ENCODE results near the gene UNC119.

UNC119 gene

GRCh38 chr17:28569446-28569845 is 17.0 kb upstream of the UNC119 start:
- H3K27ac ChIP-seq = no peak overlapping the region
- DNase-seq (ENCODE audit: low spot score) = no peak
- TF ChIP-seq CTCF (conservative IDR thresholded peaks at IDR 0.05; ENCODE audit: low read depth) = no peak
- ChIA-PET CTCF (interaction anchor here (0.6 kb wide), 1 partner anchor 21 kb away, joined by 5 read pairs; no protein-coding TSS in a partner anchor), POLR2A (ENCODE audit: low non-redundant PET) (interaction anchor here (0.7 kb wide), 1 partner anchor 19 kb away, joined by 6 read pairs; no protein-coding TSS in a partner anchor)

GRCh38 chr17:28567604-28568003 is 15.2 kb upstream of the UNC119 start:
- TF ChIP-seq CTCF (conservative IDR thresholded peaks at IDR 0.05; ENCODE audit: low read depth) = no peak
- DNase-seq (ENCODE audit: low spot score) = no peak
- CTCF ChIA-PET = no interaction called here

GRCh38 chr17:28563475-28563874 is 11.1 kb upstream of the UNC119 start:
- no peak for DNase-seq (ENCODE audit: low spot score)
- ChIA-PET CTCF (interaction anchor here (0.6 kb wide), 1 partner anchor 14 kb away, joined by 4 read pairs; no protein-coding TSS in a partner anchor), POLR2A (ENCODE audit: low non-redundant PET) (no interaction called here)
- H3K27ac ChIP-seq = no peak overlapping the region
- no peak for TF ChIP-seq CTCF (conservative IDR thresholded peaks at IDR 0.05; ENCODE audit: low read depth)

More at GRCh38 chr17:28567604-28568003, 15.2 kb upstream of the UNC119 start:
- no peak overlapping the region for H3K27ac ChIP-seq
- POLR2A ChIA-PET (ENCODE audit: low non-redundant PET) = no interaction called here

- CTCF ChIA-PET = no interaction called here
- POLR2A ChIA-PET (ENCODE audit: low non-redundant PET) = interaction anchor here (0.6 kb wide), 1 partner anchor 35 kb away, joined by 6 read pairs; no protein-coding TSS in a partner anchor
- no peak for DNase-seq (ENCODE audit: low spot score)
- no peak overlapping the region for H3K27ac ChIP-seq
- no peak for TF ChIP-seq CTCF (conservative IDR thresholded peaks at IDR 0.05; ENCODE audit: low read depth)
These were observed 2.6 kb upstream of the UNC119 start for GRCh38 chr17:28555022-28555421.

GRCh38 chr17:28554565-28554964 is 2.1 kb upstream of the UNC119 start:
- no peak for TF ChIP-seq CTCF (conservative IDR thresholded peaks at IDR 0.05; ENCODE audit: low read depth)
- CTCF ChIA-PET = no interaction called here
- no peak for DNase-seq (ENCODE audit: low spot score)
- no peak overlapping the region for H3K27ac ChIP-seq
- POLR2A ChIA-PET (ENCODE audit: low non-redundant PET) = no interaction called here

GRCh38 chr17:28553000-28553505 is 629 bp upstream of the UNC119 start:
- ChIA-PET POLR2A (ENCODE audit: low non-redundant PET) (no interaction called here), CTCF (interaction anchor here (0.7 kb wide), 1 partner anchor 234 kb away, joined by 3 read pairs; the partner anchor contains the start of gene TMEM97)
- no peak for TF ChIP-seq CTCF (conservative IDR thresholded peaks at IDR 0.05; ENCODE audit: low read depth)
- peak overlapping the region; percentile 49 for H3K27ac ChIP-seq
- no peak for DNase-seq (ENCODE audit: low spot score)
